Stimulated activated CD4-positive, alpha-beta T cell treated with anti-CD3 and anti-CD28 coated beads, Interleukin-4, amount 100 ng/mL, for 48 hours (primary cell): ENCODE data around the gene BLTP1.

Experiments used
- DNase-seq, 2 donors: peaks; one replicate each; pipeline ENCODE4 v3.0.0-alpha.2; 2020; ENCODE audit warnings: low read depth in 2 of 2

BLTP1 gene

GRCh38 chr4:122167369-122167768 lies 15.2 kb downstream of the BLTP1 start:
- DNase-seq = no peak

- no peak for DNase-seq
These were observed 18.6 kb downstream of the BLTP1 start for GRCh38 chr4:122170775-122171174.

- no peak for DNase-seq
These were observed 19.2 kb downstream of the BLTP1 start for GRCh38 chr4:122171323-122171722.

- no peak for DNase-seq
These were observed 20.1 kb downstream of the BLTP1 start for GRCh38 chr4:122172266-122172665.

- no peak for DNase-seq
These were observed 26.8 kb downstream of the BLTP1 start for GRCh38 chr4:122178961-122179360.

GRCh38 chr4:122195718-122196117 lies 43.6 kb downstream of the BLTP1 start:
- no peak for DNase-seq
